Gastrocnemius medialis (tissue), 4 donors: ENCODE measurements around the gene THOC7. TPM values are rescaled to one million over a fixed set of nuclear protein-coding genes. Genes with fewer than 3 reads are reported as not detected.

Experiments used
- ATAC-seq, 2 donors: fragments of 150-250 bp; one replicate each; pipeline ENCODE4 v1.9.1; 2016
- DNase-seq, 2 donors: peaks; one replicate each; pipeline ENCODE4 v3.0.0-alpha.2; 2019
- H3K27ac ChIP-seq, 4 donors: fragments of 200-600 bp; sonication (generic); 1 replicate in 1 of 4; 2 replicates in 3 of 4; pipeline ENCODE4 v1.5.1; 2016 to 2018; ENCODE audit warnings: mild to moderate bottlenecking in 2 of 4, moderate library complexity in 1 of 4
- H3K27me3 ChIP-seq, 3 donors: fragments of 200-600 bp; sonication (generic) in 2 of 3; 1 replicate in 1 of 3; 2 replicates in 2 of 3; pipeline versions ENCODE4 v1.5.1 to v1.6.0; 2016 to 2019; ENCODE audit warnings: mild to moderate bottlenecking in 1 of 3, moderate library complexity in 1 of 3
- H3K36me3 ChIP-seq, 2 donors: fragments of 200-600 bp; sonication (generic) in 1 of 2; one replicate each; pipeline ENCODE4 v1.5.1; 2017 to 2018
- H3K4me1 ChIP-seq, 2 donors: fragments of 200-600 bp; sonication (generic) in 1 of 2; one replicate each; pipeline ENCODE4 v1.5.1; 2016 to 2017; ENCODE audit warnings: mild to moderate bottlenecking in 2 of 2
- H3K4me3 ChIP-seq, 4 donors: fragments of 200-600 bp; sonication (generic) in 3 of 4; 1 replicate in 1 of 4; 2 replicates in 3 of 4; pipeline ENCODE4 v1.5.1; 2016 to 2019; ENCODE audit warnings: mild to moderate bottlenecking in 2 of 4
- H3K9me3 ChIP-seq, 3 donors: fragments of 200-600 bp; sonication (generic) in 2 of 3; 1 replicate in 1 of 3; 2 replicates in 2 of 3; pipeline ENCODE4 v1.5.1; 2016 to 2019
- POLR2A ChIP-seq, 2 donors: fragments of 450-650 bp; IDR thresholded peaks; one replicate each; pipeline ENCODE4 v1.6.1; 2017; ENCODE audit warnings: antibody characterized with exemption in 2 of 2, mild to moderate bottlenecking in 2 of 2, moderate library complexity in 2 of 2
- in situ Hi-C, 4 donors: fragments of 200-750 bp; cut with MboI; loops; one replicate each; pipeline versions ENCODE4 v1.15.0 to v1.8.0; 2017; ENCODE audit warnings: low sequenced_read_pairs in 4 of 4
- intact Hi-C: fragments of 100-400 bp; cut with DNase I; formaldehyde crosslinking; loops from one replicate; pipeline ENCODE4 v1.15.1; 2023; ENCODE audit warnings: low total_unique reads
- total RNA-seq, 4 donors: library from RNA; depleted of rRNA; stranded (reverse); fragments of >200 nt; gene quantifications; one replicate each; pipeline versions ENCODE4 v1.1.0 to v1.2.3, GENCODE V29; 2016
- TF ChIP-seq, protein P1 (sequence below), 5 experiments: fragments of 450-650 bp in 3 of 5; fragments of 200-600 bp in 2 of 5; sonication (generic) in 2 of 5; IDR thresholded peaks in 4 of 5; conservative IDR thresholded peaks in 1 of 5; 1 replicate in 4 of 5; 2 replicates in 1 of 5; pipeline ENCODE4 v1.5.1; 2016 to 2019; ENCODE audit warnings: antibody characterized with exemption in 5 of 5, mild to moderate bottlenecking in 3 of 5, moderate library complexity in 3 of 5

Gene THOC7
- total RNA-seq, 4 donors from 2014 or later, result 52.0 to 74.8 (median 67.6) TPM

DNA sequence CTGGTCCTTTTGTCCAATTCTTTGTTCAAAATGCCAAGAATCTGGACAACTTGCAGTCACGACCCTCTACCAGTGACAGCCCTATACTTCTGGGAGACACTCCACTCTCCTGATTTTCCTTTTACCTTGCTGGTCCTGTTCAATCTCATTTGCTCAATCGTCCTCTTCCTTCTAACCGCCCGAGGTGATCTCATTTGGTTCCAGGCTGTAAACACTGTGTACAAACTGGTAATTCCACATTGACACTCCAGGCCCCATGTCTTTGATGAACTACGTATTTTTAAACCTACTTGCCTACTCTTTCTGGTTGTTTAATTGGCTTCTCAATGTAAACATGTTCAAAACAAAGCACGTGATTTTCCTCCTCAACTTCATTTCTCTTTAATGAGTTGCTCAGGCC lies 68.2 kb downstream of the THOC7 start:
- in situ Hi-C loops (no loop called here), intact Hi-C loops (no loop called here)
- Histone ChIP-seq H3K4me3 (no peak overlapping the region), H3K27ac (no peak overlapping the region), H3K27me3 (no peaks in the 10 kb centered on the region), H3K9me3 (no peaks in the 10 kb centered on the region), H3K36me3 (no peaks in the 10 kb centered on the region), H3K4me1 (no peaks in the 10 kb centered on the region)
- DNase-seq (no peak), ATAC-seq (no peak)
- TF ChIP-seq, protein P1, sequence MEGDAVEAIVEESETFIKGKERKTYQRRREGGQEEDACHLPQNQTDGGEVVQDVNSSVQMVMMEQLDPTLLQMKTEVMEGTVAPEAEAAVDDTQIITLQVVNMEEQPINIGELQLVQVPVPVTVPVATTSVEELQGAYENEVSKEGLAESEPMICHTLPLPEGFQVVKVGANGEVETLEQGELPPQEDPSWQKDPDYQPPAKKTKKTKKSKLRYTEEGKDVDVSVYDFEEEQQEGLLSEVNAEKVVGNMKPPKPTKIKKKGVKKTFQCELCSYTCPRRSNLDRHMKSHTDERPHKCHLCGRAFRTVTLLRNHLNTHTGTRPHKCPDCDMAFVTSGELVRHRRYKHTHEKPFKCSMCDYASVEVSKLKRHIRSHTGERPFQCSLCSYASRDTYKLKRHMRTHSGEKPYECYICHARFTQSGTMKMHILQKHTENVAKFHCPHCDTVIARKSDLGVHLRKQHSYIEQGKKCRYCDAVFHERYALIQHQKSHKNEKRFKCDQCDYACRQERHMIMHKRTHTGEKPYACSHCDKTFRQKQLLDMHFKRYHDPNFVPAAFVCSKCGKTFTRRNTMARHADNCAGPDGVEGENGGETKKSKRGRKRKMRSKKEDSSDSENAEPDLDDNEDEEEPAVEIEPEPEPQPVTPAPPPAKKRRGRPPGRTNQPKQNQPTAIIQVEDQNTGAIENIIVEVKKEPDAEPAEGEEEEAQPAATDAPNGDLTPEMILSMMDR (IDR thresholded peaks at IDR 0.05 in 4 of 5, conservative IDR thresholded peaks at IDR 0.05 in 1 of 5), result no peak
- TF ChIP-seq POLR2A (IDR thresholded peaks at IDR 0.05), result no peak

DNA sequence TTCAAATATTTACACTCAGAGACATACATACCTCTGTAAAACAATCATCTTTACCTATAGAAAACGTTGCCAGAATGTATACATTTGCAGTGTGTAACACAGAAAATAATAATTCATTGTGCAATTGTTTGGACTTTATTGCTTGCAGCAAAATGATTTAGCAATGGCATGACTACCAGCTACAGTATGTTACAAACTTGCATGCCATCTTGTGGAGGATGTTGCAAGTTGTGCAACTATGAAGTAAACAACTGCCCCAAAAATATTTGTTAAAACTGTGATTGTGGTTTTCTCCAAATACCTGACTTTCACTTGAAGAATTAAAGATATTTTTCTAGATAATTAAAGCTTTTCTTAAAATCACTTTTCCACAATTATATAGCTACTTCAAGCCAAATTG lies 71.6 kb downstream of the THOC7 start:
- H3K27ac ChIP-seq, result no peak overlapping the region
- no peak for DNase-seq
- H3K4me1 ChIP-seq, result no peaks in the 10 kb centered on the region
- no peaks in the 10 kb centered on the region for H3K27me3 ChIP-seq
- no peaks in the 10 kb centered on the region for H3K36me3 ChIP-seq
- H3K9me3 ChIP-seq, result no peaks in the 10 kb centered on the region
- no peak overlapping the region for H3K4me3 ChIP-seq
- in situ Hi-C loops, result no loop called here
- no peak for TF ChIP-seq POLR2A (IDR thresholded peaks at IDR 0.05)
- TF ChIP-seq, protein P1 (IDR thresholded peaks at IDR 0.05 in 4 of 5, conservative IDR thresholded peaks at IDR 0.05 in 1 of 5), result no peak
- intact Hi-C loops, result no loop called here
- ATAC-seq, result no peak

Other genes starting within 250 kb of the THOC7 start
- not detected for gene SNTN, start 211.1 kb downstream of the THOC7 start, total RNA-seq
- not detected for gene C3orf49, start 44.5 kb downstream of the THOC7 start, total RNA-seq
- 10 to 100 TPM; 14.5 to 27.4 (median 23.7) TPM for gene ATXN7, start 62 bp upstream of the THOC7 start, total RNA-seq
- not detected for gene SCAANT1, start 48.6 kb upstream of the THOC7 start, total RNA-seq
- gene PSMD6, start 159.7 kb upstream of the THOC7 start, total RNA-seq, result 100 to 1,000 TPM; 150 to 220 (median 180) TPM